ENCODE data around the gene PTOV1.

PTOV1 gene

DNA sequence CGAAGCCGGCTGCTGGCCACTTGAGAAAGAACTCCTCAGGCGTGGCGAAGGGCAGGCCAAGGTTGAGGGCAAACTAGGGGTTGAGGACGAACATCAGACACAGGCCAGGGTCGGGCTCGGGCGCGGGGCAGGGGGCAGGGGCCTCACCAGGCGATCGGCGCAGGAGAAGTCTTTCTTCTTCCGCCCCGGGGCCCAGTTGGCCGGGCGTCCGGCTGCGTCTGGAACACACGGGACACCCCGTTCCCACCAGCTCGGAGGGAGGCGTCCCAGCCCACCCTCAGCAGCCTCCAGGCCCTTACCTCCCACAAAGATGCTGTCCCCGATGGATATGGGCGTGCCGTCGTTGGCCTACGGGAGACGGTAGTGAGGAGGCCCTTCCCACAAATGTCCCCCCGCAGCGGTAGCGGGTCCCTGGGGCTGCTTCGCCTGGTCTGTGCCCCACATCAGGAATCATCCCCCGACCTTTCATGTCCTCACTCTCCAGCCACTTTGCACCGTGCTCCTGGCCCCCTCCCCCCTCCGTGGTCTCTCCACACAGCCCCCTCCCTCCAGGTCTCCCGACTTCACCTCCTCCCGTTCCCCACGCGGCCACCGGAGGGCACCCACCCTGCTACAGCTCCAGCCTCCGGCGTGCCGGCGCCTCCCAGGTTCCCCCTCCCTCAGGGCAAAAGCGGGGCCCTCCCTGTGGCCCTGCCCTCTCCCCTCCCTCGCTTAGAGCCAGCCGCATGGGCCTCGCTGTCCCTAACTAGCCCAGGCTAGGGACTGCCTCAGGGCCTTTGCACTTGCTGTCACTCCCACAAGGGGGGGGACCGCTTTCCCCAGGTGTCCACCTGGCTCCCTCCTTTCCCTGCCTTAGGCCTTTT lies 11.7 kb downstream of the PTOV1 start:
- Histone ChIP-seq H3K4me1 (ENCODE audit: low read depth, poor library complexity, severe bottlenecking) (peaks cover 10% of the 10 kb centered on the region), H3K4me2 (no peak overlapping the region), H3K36me3 (ENCODE audit: insufficient read depth) (peaks cover 5% of the 10 kb centered on the region; the same call in 1 of the 2 replicates), H3K27ac (no peak overlapping the region), H2AFZ (ENCODE audit: low read depth) (no peak overlapping the region), H3K9ac (no peak overlapping the region), H3K27me3 (ENCODE audit: insufficient read depth, low read depth) (no peaks in the 10 kb centered on the region), H3K4me3 (IDR thresholded peaks at IDR 0.05; ENCODE audit: insufficient read depth, low read depth, low read length) (no peak overlapping the region), H4K20me1 (ENCODE audit: insufficient read depth) (no peaks in the 10 kb centered on the region), H3K79me2 (ENCODE audit: insufficient read depth, low read depth) (0 out of 2 replicates have a peak, but pooled peaks cover 8% of the 10 kb centered on the region)
- TF ChIP-seq, protein P1, sequence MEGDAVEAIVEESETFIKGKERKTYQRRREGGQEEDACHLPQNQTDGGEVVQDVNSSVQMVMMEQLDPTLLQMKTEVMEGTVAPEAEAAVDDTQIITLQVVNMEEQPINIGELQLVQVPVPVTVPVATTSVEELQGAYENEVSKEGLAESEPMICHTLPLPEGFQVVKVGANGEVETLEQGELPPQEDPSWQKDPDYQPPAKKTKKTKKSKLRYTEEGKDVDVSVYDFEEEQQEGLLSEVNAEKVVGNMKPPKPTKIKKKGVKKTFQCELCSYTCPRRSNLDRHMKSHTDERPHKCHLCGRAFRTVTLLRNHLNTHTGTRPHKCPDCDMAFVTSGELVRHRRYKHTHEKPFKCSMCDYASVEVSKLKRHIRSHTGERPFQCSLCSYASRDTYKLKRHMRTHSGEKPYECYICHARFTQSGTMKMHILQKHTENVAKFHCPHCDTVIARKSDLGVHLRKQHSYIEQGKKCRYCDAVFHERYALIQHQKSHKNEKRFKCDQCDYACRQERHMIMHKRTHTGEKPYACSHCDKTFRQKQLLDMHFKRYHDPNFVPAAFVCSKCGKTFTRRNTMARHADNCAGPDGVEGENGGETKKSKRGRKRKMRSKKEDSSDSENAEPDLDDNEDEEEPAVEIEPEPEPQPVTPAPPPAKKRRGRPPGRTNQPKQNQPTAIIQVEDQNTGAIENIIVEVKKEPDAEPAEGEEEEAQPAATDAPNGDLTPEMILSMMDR (conservative IDR thresholded peaks at IDR 0.05; ENCODE audit: low read depth, low read length): no peak

DNA sequence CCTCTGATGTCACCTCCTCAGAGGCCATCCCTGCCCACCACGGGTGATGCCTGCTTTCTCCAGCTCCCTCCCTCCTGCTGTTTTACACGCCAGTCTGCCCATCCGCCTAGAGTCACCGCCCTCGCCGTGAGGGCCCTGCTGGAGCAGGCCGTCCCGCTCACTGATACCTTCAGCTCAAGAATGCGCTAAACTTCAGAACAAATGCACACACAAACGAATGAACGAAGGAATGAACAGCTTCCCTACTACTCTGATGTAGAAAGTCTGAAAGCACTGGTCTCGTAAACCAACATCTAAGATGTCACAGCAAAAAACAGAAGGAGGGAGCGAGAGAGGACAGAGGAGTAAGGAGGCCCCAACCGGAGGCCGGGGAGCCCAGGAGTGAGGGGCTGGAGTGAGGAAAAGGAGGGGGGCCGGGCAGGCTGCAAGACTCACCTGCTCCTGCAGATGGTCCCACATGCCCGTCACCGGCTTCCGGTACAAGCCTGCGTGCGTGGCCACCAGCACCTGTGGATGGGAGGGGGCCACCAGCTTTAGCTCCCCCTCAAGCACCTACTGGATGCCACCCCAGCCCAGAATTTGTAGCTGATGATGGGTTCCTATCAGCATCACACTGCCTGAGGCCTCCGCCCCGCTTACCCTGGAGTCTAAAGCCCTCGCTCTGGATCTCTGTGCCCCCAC lies 12.4 kb downstream of the PTOV1 start:
- Histone ChIP-seq H3K36me3 (ENCODE audit: insufficient read depth) (peaks cover 5% of the 10 kb centered on the region; the same call in 1 of the 2 replicates), H4K20me1 (ENCODE audit: insufficient read depth) (no peaks in the 10 kb centered on the region), H3K4me2 (no peak overlapping the region), H3K4me3 (IDR thresholded peaks at IDR 0.05; ENCODE audit: insufficient read depth, low read depth, low read length) (no peak overlapping the region), H3K79me2 (ENCODE audit: insufficient read depth, low read depth) (0 out of 2 replicates have a peak, but pooled peaks cover 8% of the 10 kb centered on the region), H3K4me1 (ENCODE audit: low read depth, poor library complexity, severe bottlenecking) (peaks cover 18% of the 10 kb centered on the region), H2AFZ (ENCODE audit: low read depth) (no peak overlapping the region), H3K9ac (no peak overlapping the region), H3K27ac (no peak overlapping the region), H3K27me3 (ENCODE audit: insufficient read depth, low read depth) (no peaks in the 10 kb centered on the region)
- TF ChIP-seq, protein P1 (conservative IDR thresholded peaks at IDR 0.05; ENCODE audit: low read depth, low read length): no peak

DNA sequence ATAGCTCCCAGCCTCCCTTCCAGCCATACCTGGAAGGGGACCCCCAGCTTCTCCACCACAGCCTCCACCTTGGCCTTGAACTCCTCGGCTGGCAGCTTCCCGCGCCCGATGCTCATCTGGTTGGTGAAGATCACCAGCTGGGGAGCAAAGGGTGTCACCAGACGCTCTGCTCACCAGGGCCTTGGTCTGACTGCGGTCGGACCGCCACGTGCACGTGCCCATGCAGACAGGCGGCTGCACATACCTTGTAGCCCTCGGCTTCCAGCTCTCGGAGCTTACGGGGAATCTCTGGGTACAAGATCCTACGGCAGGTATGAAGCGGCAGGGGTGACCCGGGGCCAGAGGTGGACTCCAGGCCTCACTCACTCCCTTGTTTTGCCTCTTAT lies 13.0 kb downstream of the PTOV1 start:
- H4K20me1 ChIP-seq (ENCODE audit: insufficient read depth): no peaks in the 10 kb centered on the region

DNA sequence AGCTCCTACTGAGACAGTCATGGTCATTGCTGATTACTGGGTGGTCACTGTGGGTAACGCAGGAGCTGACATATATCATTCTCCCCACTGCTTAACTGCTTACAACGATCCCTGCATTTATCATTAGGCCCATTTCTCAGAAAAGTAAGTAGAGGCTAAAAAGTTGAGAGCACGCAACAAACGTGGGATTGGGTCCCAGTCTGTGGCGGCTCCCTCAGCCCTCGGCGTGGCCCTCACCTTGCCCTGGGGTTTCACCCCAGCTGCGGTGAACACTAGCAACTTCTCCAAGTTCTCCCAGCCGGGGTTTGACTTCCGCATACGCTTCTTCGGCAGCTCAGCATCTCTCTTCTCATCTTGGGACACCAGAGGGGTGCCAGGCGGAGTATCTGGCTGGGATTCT lies 13.9 kb downstream of the PTOV1 start:
- no peak overlapping the region for H3K27ac ChIP-seq
- H3K36me3 ChIP-seq (ENCODE audit: insufficient read depth): peaks cover 5% of the 10 kb centered on the region; the same call in 1 of the 2 replicates
- H3K4me2 ChIP-seq: no peak overlapping the region

More for the DNA sequence above, 13.0 kb downstream of the PTOV1 start:
- Histone ChIP-seq H2AFZ (ENCODE audit: low read depth) (no peak overlapping the region), H3K27ac (no peak overlapping the region), H3K27me3 (ENCODE audit: insufficient read depth, low read depth) (no peaks in the 10 kb centered on the region), H3K4me2 (no peak overlapping the region), H3K9ac (no peak overlapping the region), H3K79me2 (ENCODE audit: insufficient read depth, low read depth) (0 out of 2 replicates have a peak, but pooled peaks cover 8% of the 10 kb centered on the region), H3K4me1 (ENCODE audit: low read depth, poor library complexity, severe bottlenecking) (peaks cover 23% of the 10 kb centered on the region), H3K36me3 (ENCODE audit: insufficient read depth) (peaks cover 5% of the 10 kb centered on the region; the same call in 1 of the 2 replicates), H3K4me3 (IDR thresholded peaks at IDR 0.05; ENCODE audit: insufficient read depth, low read depth, low read length) (no peak overlapping the region)
- TF ChIP-seq, protein P1 (conservative IDR thresholded peaks at IDR 0.05; ENCODE audit: low read depth, low read length): no peak

More for the DNA sequence above, 13.9 kb downstream of the PTOV1 start:
- Histone ChIP-seq H3K9ac (no peak overlapping the region), H4K20me1 (ENCODE audit: insufficient read depth) (no peaks in the 10 kb centered on the region), H3K4me1 (ENCODE audit: low read depth, poor library complexity, severe bottlenecking) (peaks cover 26% of the 10 kb centered on the region), H3K27me3 (ENCODE audit: insufficient read depth, low read depth) (no peaks in the 10 kb centered on the region), H3K79me2 (ENCODE audit: insufficient read depth, low read depth) (0 out of 2 replicates have a peak, but pooled peaks cover 8% of the 10 kb centered on the region), H2AFZ (ENCODE audit: low read depth) (no peak overlapping the region), H3K4me3 (IDR thresholded peaks at IDR 0.05; ENCODE audit: insufficient read depth, low read depth, low read length) (no peak overlapping the region)
- TF ChIP-seq, protein P1 (conservative IDR thresholded peaks at IDR 0.05; ENCODE audit: low read depth, low read length): no peak
